ENCODE results near the gene USF2. TPM values are rescaled to one million over a fixed set of nuclear protein-coding genes. Genes with fewer than 3 reads are reported as not detected.

The USF2 gene
- polyA plus RNA-seq, 1 of the 3 experiments (the other 2 are of a cell fraction) = 102 TPM

GRCh38 chr19:35251456-35251855 lies 17.3 kb upstream of the USF2 start (continued):
- no peak for TF ChIP-seq CTCF (IDR thresholded peaks at IDR 0.05)
- TF ChIP-seq NFIC (IDR thresholded peaks at IDR 0.05; ENCODE audit: borderline replicate concordance) = no peak
- TF ChIP-seq POLR2AphosphoS5 (IDR thresholded peaks at IDR 0.05; ENCODE audit: low read depth, low read length) = no peak
- no peak for TF ChIP-seq USF2 (IDR thresholded peaks at IDR 0.05; ENCODE audit: borderline replicate concordance, low read depth, low read length)
- no peak for TF ChIP-seq GATA2 (CRISPR knock-in tag; IDR thresholded peaks at IDR 0.05)

GRCh38 chr19:35253316-35254286 lies 15.2 kb upstream of the USF2 start:
- no peaks in the 10 kb centered on the region for H4K20me1 ChIP-seq (ENCODE audit: insufficient read depth)
- no peak overlapping the region for H3K9ac ChIP-seq
- no peak for TF ChIP-seq POLR2AphosphoS5 (IDR thresholded peaks at IDR 0.05; ENCODE audit: low read depth, low read length)
- no peak for TF ChIP-seq USF2 (IDR thresholded peaks at IDR 0.05; ENCODE audit: borderline replicate concordance, low read depth, low read length)
- TF ChIP-seq MXI1 (IDR thresholded peaks at IDR 0.05; ENCODE audit: low read depth, low read length) = no peak
- no peaks in the 10 kb centered on the region for H3K79me2 ChIP-seq (ENCODE audit: insufficient read depth)
- POLR2A ChIA-PET = no interaction called here
- no peaks in the 10 kb centered on the region for H3K9me2 ChIP-seq
- DNase-seq = no peak
- H3K36me3 ChIP-seq (replicated peaks in 1 of 2; ENCODE audit: control insufficient read depth in 1 of 2, insufficient read depth in 2 of 2, low read length in 1 of 2) = no peaks in the 10 kb centered on the region
- CTCF ChIA-PET = interaction anchor here (1.0 kb wide), 2 partner anchors 16 to 112 kb away, joined by 3 read pairs; no protein-coding TSS in a partner anchor
- no peaks in the 10 kb centered on the region for H3F3A ChIP-seq (replicated peaks; ENCODE audit: insufficient read depth)
- no peak overlapping the region for H3K27ac ChIP-seq (ENCODE audit: low read depth in 2 of 2, low read length in 1 of 2)
- H3K4me2 ChIP-seq = no peak overlapping the region
- no peak overlapping the region for H2AFZ ChIP-seq (ENCODE audit: low read depth)
- 78% methylated on average over 6 of the region's 9 CpGs for WGBS (ENCODE audit: low lambda C conversion rate)
- no peaks in the 10 kb centered on the region for H3K9me3 ChIP-seq
- no peak overlapping the region for H3K4me3 ChIP-seq (ENCODE audit: low read depth in 2 of 2, low read length in 1 of 2)
- H3K27me3 ChIP-seq (ENCODE audit: insufficient read depth) = peaks cover 44% of the 10 kb centered on the region
- no peaks in the 10 kb centered on the region for H3K4me1 ChIP-seq (ENCODE audit: control insufficient read depth in 1 of 2, insufficient read depth in 2 of 2, low read depth in 1 of 2, low read length in 1 of 2)
